HL-60 (cell line): ENCODE measurements around the gene MLXIP.

Experiments
- GABPA ChIP-seq: IDR thresholded peaks from 2 replicates; pipeline ENCODE4 v1.6.1; 2012; ENCODE audit warnings: low read depth
- POLR2AphosphoS5 ChIP-seq: IDR thresholded peaks from 2 replicates; pipeline ENCODE4 v1.6.1; 2012; ENCODE audit warnings: low read depth
- SPI1 ChIP-seq: IDR thresholded peaks from 2 replicates; pipeline ENCODE4 v1.6.1; 2012; ENCODE audit warnings: low read depth, mild to moderate bottlenecking, borderline replicate concordance
- TF ChIP-seq, protein P1 (sequence below): IDR thresholded peaks from one replicate; pipeline ENCODE4 v1.5.1; 2011; ENCODE audit warnings: low read length, control low read depth, inconsistent platforms; ENCODE audit not compliant: insufficient read depth
- TF ChIP-seq, protein P2 (sequence below): IDR thresholded peaks from 2 replicates; pipeline ENCODE4 v1.6.1; 2012; ENCODE audit warnings: low read depth; ENCODE audit not compliant: insufficient replicate concordance

DNA sequence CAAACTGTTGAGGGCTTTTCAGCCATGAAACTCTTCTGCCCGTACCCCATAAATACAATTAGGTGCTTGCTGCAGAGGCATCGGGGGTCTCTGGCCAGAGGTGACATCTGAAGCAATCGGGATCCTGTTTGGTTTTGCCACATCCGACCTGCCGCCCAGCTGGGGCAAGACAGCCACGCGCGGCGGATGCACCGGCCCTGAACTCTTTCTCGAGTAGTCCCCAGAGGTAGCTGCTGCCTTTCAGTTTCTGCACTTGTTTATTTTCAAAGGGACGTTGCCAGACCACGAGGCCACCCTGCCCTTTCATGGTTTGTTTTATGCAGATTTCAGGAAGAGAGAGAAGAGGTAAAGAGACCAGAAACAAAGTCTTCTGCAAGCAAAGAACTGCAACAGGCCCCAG is 10.6 kb upstream of the MLXIP start:
- TF ChIP-seq, protein P1, sequence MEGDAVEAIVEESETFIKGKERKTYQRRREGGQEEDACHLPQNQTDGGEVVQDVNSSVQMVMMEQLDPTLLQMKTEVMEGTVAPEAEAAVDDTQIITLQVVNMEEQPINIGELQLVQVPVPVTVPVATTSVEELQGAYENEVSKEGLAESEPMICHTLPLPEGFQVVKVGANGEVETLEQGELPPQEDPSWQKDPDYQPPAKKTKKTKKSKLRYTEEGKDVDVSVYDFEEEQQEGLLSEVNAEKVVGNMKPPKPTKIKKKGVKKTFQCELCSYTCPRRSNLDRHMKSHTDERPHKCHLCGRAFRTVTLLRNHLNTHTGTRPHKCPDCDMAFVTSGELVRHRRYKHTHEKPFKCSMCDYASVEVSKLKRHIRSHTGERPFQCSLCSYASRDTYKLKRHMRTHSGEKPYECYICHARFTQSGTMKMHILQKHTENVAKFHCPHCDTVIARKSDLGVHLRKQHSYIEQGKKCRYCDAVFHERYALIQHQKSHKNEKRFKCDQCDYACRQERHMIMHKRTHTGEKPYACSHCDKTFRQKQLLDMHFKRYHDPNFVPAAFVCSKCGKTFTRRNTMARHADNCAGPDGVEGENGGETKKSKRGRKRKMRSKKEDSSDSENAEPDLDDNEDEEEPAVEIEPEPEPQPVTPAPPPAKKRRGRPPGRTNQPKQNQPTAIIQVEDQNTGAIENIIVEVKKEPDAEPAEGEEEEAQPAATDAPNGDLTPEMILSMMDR, result no peak
- TF ChIP-seq POLR2AphosphoS5, result no peak
- TF ChIP-seq, protein P2, sequence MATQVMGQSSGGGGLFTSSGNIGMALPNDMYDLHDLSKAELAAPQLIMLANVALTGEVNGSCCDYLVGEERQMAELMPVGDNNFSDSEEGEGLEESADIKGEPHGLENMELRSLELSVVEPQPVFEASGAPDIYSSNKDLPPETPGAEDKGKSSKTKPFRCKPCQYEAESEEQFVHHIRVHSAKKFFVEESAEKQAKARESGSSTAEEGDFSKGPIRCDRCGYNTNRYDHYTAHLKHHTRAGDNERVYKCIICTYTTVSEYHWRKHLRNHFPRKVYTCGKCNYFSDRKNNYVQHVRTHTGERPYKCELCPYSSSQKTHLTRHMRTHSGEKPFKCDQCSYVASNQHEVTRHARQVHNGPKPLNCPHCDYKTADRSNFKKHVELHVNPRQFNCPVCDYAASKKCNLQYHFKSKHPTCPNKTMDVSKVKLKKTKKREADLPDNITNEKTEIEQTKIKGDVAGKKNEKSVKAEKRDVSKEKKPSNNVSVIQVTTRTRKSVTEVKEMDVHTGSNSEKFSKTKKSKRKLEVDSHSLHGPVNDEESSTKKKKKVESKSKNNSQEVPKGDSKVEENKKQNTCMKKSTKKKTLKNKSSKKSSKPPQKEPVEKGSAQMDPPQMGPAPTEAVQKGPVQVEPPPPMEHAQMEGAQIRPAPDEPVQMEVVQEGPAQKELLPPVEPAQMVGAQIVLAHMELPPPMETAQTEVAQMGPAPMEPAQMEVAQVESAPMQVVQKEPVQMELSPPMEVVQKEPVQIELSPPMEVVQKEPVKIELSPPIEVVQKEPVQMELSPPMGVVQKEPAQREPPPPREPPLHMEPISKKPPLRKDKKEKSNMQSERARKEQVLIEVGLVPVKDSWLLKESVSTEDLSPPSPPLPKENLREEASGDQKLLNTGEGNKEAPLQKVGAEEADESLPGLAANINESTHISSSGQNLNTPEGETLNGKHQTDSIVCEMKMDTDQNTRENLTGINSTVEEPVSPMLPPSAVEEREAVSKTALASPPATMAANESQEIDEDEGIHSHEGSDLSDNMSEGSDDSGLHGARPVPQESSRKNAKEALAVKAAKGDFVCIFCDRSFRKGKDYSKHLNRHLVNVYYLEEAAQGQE, result no peak
- no peak for TF ChIP-seq GABPA
- TF ChIP-seq SPI1, result no peak
